Lung (tissue), 12 donors: ENCODE results near the gene SSNA1. TPM values are rescaled to one million over a fixed set of nuclear protein-coding genes. Genes with fewer than 3 reads are reported as not detected.

Experiments used
- ATAC-seq: fragments of 200-7000 bp; cut with Tn5 transposase; one replicate; pipeline ENCODE4 v1.9.1; 2020; ENCODE audit warnings: moderate number of reproducible peaks; ENCODE audit not compliant: insufficient read depth, low FRiP score
- DNase-seq, 3 donors: peaks; one replicate each; pipeline ENCODE4 v3.0.0-alpha.2; 2013 to 2017
- H3K27ac ChIP-seq, 2 donors: one replicate each; pipeline ENCODE4 v1.5.1; 2013; ENCODE audit warnings: mild to moderate bottlenecking in 2 of 2, moderate library complexity in 2 of 2, control low read depth in 1 of 2, inconsistent platforms in 1 of 2, low read depth in 1 of 2, low read length in 1 of 2
- H3K27me3 ChIP-seq, 3 donors: one replicate each; pipeline ENCODE4 v1.5.1; 2013; ENCODE audit warnings: low read length in 2 of 3; ENCODE audit not compliant: control insufficient read depth in 3 of 3, insufficient read depth in 3 of 3
- H3K36me3 ChIP-seq, 4 donors: one replicate each; pipeline ENCODE4 v1.5.1; 2013; ENCODE audit warnings: low read length in 4 of 4, mild to moderate bottlenecking in 1 of 4, moderate library complexity in 1 of 4; ENCODE audit not compliant: control insufficient read depth in 4 of 4, insufficient read depth in 4 of 4
- H3K4me1 ChIP-seq, 5 donors: one replicate each; pipeline ENCODE4 v1.5.1; 2013; ENCODE audit warnings: low read length in 5 of 5, mild to moderate bottlenecking in 2 of 5, moderate library complexity in 1 of 5; ENCODE audit not compliant: control insufficient read depth in 5 of 5, insufficient read depth in 5 of 5
- H3K4me3 ChIP-seq: one replicate; pipeline ENCODE4 v1.5.1; 2013; ENCODE audit warnings: mild to moderate bottlenecking, control low read depth, moderate library complexity
- H3K9ac ChIP-seq, 2 donors: one replicate each; pipeline ENCODE4 v1.5.1; 2013; ENCODE audit warnings: low read length in 2 of 2, control low read depth in 1 of 2; ENCODE audit not compliant: insufficient read depth in 1 of 2
- H3K9me3 ChIP-seq, 4 donors: one replicate each; pipeline ENCODE4 v1.5.1; 2013; ENCODE audit warnings: low read length in 3 of 4, mild to moderate bottlenecking in 1 of 4, moderate library complexity in 1 of 4; ENCODE audit not compliant: control insufficient read depth in 4 of 4, insufficient read depth in 3 of 4
- WGBS, 2 donors: extraction: QIAGEN DNeasy Blood & Tissue Kit; methylation state at CpG; one replicate each; pipeline ENCODE4 v1.1.7; 2013; 5-methylcytosine and 5-hydroxymethylcytosine counted together
- polyA plus RNA-seq, 2 donors: library from polyadenylated mRNA; stranded (reverse); fragments of 200-250 nt; gene quantifications; one replicate each; pipeline ENCODE4 v1.2.1, GENCODE V29; 2013
- total RNA-seq, 2 donors: library from RNA; depleted of rRNA in 1 of 2; stranded (reverse); fragments of >200 nt in 1 of 2; gene quantifications; one replicate each; pipeline ENCODE4 v1.2.1, GENCODE V29; 2014 to 2021
- TF ChIP-seq, protein P1 (sequence below): IDR thresholded peaks from 2 replicates; pipeline ENCODE4 v1.5.1; 2012; ENCODE audit warnings: mild to moderate bottlenecking; ENCODE audit errors: control extremely low read depth, extremely low read depth
- donor health status: control.
- donor health status: control.
- donor health status: Bipolar disorder and iron deficiency.
- donor health status: healthy.
- donor health status: DM: yes; HTN: yes; CAD: no.

SSNA1 gene
- total and polyA plus RNA-seq, 4 donors = 40.8 to 144 (median 101) TPM

DNA sequence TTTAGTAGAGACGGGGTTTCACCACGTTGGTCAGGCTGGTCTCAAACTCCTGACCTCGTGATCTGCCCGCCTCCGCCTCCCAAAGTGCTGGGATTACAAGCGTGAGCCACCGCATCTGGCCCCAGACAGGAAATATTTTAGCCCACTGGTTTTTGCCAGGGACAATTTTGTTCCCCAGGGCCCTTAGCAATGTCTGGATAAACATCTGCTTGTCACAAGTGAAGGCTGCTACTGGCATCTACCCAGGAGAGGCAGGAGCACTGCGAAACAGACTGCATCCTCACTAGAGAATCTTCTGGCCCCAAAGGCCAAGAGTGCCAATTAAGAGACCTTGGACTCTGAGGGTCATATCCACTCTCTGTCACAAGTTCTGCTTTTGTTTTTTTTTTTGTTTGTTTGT is 14.5 kb downstream of the SSNA1 start:
- Histone ChIP-seq H3K9ac (no peak overlapping the region), H3K4me1 (peaks cover 12 to 43% (median 28%) of the 10 kb centered on the region in 5 donors)
- no peak for DNase-seq

DNA sequence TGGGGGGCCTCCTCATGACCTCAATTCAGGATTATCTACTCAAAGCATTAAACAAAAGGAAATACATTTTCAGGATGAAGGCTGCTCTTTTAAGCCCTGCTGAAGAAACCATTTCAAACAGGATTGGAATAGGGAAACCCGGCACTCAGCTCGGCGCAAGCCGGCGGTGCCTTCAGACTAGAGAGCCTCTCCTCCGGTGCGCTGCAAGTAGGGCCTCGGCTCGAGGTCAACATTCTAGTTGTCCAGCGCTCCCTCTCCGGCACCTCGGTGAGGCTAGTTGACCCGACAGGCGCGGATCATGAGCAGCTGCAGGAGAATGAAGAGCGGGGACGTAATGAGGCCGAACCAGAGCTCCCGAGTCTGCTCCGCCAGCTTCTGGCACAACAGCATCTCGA is 16.3 kb downstream of the SSNA1 start:
- no peaks in the 10 kb centered on the region for H3K27me3 ChIP-seq
- peak overlapping the region; percentile 33 to 65 for H3K9ac ChIP-seq
- H3K9me3 ChIP-seq = peaks cover 0 to 2% (median 0%) of the 10 kb centered on the region in 4 donors
- DNase-seq = no peak
- peak overlapping the region; percentile 95 for H3K4me3 ChIP-seq
- H3K36me3 ChIP-seq = peaks cover 0 to 14% (median 8%) of the 10 kb centered on the region in 4 donors
- peak overlapping the region; percentile 75 to 87 for H3K27ac ChIP-seq
- peaks cover 3 to 30% (median 28%) of the 10 kb centered on the region in 5 donors for H3K4me1 ChIP-seq
- 11 to 18% methylated on average over 21 of the region's 21 CpGs for WGBS, 2 donors
- ATAC-seq = no peak
- TF ChIP-seq, protein P1, sequence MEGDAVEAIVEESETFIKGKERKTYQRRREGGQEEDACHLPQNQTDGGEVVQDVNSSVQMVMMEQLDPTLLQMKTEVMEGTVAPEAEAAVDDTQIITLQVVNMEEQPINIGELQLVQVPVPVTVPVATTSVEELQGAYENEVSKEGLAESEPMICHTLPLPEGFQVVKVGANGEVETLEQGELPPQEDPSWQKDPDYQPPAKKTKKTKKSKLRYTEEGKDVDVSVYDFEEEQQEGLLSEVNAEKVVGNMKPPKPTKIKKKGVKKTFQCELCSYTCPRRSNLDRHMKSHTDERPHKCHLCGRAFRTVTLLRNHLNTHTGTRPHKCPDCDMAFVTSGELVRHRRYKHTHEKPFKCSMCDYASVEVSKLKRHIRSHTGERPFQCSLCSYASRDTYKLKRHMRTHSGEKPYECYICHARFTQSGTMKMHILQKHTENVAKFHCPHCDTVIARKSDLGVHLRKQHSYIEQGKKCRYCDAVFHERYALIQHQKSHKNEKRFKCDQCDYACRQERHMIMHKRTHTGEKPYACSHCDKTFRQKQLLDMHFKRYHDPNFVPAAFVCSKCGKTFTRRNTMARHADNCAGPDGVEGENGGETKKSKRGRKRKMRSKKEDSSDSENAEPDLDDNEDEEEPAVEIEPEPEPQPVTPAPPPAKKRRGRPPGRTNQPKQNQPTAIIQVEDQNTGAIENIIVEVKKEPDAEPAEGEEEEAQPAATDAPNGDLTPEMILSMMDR = no peak

More for the DNA sequence above, 14.5 kb downstream of the SSNA1 start:
- TF ChIP-seq, protein P1 = no peak
- WGBS, 2 donors = 85 to 91% methylated on average over 8 of the region's 8 CpGs
- no peak for ATAC-seq
- Histone ChIP-seq H3K9me3 (peaks cover 0 to 2% (median 0%) of the 10 kb centered on the region in 4 donors), H3K27me3 (no peaks in the 10 kb centered on the region), H3K27ac (no peak overlapping the region), H3K4me3 (no peak overlapping the region), H3K36me3 (peaks cover 0 to 8% (median 5%) of the 10 kb centered on the region in 4 donors)

DNA sequence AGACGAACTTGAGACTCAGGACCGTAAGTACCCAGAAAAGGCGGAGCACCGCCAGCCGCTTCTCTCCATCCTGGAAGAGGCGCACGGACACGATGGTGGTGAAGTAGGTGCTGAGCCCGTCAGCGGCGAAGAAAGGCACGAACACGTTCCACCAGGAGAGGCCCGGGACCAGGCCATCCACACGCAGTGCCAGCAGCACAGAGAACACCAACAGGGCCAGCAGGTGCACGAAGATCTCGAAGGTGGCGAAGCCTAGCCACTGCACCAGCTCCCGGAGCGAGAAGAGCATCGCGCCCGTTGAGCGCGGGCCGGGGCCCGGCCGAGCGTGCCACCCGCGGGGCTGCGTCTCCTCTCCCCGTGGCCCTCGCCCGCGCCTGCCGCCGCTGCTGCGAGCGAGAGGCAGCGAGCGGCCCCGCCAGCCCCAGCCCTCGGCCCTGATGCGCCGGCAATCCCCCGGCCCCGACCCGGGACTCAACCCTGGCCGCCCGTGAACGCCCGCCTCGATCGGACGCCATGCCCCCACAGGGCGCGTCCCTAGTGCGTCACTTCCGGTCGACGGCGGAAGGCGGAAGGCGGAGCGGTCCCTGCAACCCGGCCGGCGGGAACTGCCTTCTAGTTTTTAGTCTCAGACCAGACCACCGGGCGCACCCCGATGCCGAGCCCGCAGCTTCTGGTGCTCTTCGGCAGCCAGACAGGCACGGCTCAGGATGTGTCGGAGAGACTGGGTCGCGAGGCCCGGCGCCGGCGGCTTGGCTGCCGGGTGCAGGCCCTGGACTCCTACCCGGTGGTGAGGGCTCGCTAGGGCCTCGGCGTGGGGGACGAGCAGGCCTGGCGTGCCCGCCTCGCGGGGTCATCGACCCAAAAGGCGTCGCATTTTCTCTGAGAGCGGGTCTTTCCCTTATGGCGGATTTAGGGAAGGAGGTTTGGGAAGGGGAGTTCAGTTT is 16.9 kb downstream of the SSNA1 start, which contains the start of the genes NDOR1 and TMEM203:
Gene NDOR1 (plus strand): TSS at position 575 of the 944 bp plus-strand sequence. CDS start 78 bp downstream, at position 653.
Gene TMEM203 (minus strand): TSS at position 523 of the 944 bp plus-strand sequence. CDS start 234 bp downstream, at position 289.
- H3K9me3 ChIP-seq = peaks cover 0 to 2% (median 0%) of the 10 kb centered on the region in 4 donors
- WGBS, 2 donors = 0 to 1% methylated on average over 77 to 98 of the region's 98 CpGs
- H3K4me1 ChIP-seq = peaks cover 3 to 30% (median 28%) of the 10 kb centered on the region in 5 donors
- no peaks in the 10 kb centered on the region for H3K27me3 ChIP-seq
- peak within 1 kb of the TSS; percentile 33 to 65 for H3K9ac ChIP-seq
- H3K4me3 ChIP-seq = peak within 1 kb of the TSS; percentile 95
- ATAC-seq (peak; percentile 63), DNase-seq (peak; percentile 91 to 93 (median 91))
- H3K27ac ChIP-seq = peak within 1 kb of the TSS; percentile 75 to 87
- TF ChIP-seq, protein P1 = no peak
- peaks cover 0 to 14% (median 8%) of the 10 kb centered on the region in 4 donors for H3K36me3 ChIP-seq
